BJ (cell line): ENCODE results near the gene MYOM1. TPM values are rescaled to one million over a fixed set of nuclear protein-coding genes. Genes with fewer than 3 reads are reported as not detected.

Source experiments
- CTCF ChIA-PET: fragments of 350-600 bp; formaldehyde crosslinking; extraction: SDS; loops from one replicate; lab custom pipeline; 2021; ENCODE audit warnings: antibody characterized with exemption, inconsistent platforms; lab: Yijun Ruan, JAX
- POLR2A ChIA-PET: fragments of 300-600 bp; sonication (Branson Sonifier 250); formaldehyde crosslinking; extraction: SDS; loops from one replicate; lab custom pipeline; 2021; ENCODE audit warnings: antibody characterized with exemption; lab: Charles Lee
- DNase-seq: peaks from one replicate; pipeline ENCODE4 v3.0.0-alpha.2; 2011; ENCODE audit warnings: low read depth
- H3K27me3 ChIP-seq: 2 replicates; pipeline ENCODE4 v1.6.0; 2011; ENCODE audit warnings: low read length; ENCODE audit not compliant: control insufficient read depth, insufficient read depth
- H3K36me3 ChIP-seq: 2 replicates; pipeline ENCODE4 v1.5.1; 2011; ENCODE audit warnings: low read length; ENCODE audit not compliant: control insufficient read depth, insufficient read depth
- H3K4me3 ChIP-seq: 2 replicates; pipeline ENCODE4 v1.5.1; 2011; ENCODE audit warnings: low read depth, mild to moderate bottlenecking, control low read depth, low read length
- CTCF ChIP-seq: IDR thresholded peaks from 2 replicates; pipeline ENCODE4 v1.5.1; 2011; ENCODE audit warnings: low read depth, mild to moderate bottlenecking, control low read depth, inconsistent platforms, low read length, moderate library complexity; ENCODE audit not compliant: insufficient read depth
- polyA plus RNA-seq: library from polyadenylated mRNA; depleted of rRNA; stranded (reverse); fragments of >200 nt; gene quantifications from 2 replicates; pipeline ENCODE4 v1.2.3, GENCODE V29; 2011

The MYOM1 gene
- polyA plus RNA-seq, 1 experiment, result 0.48 TPM

- Histone ChIP-seq H3K27me3 (no peaks in the 10 kb centered on the region), H3K4me3 (no peak overlapping the region), H3K36me3 (no peaks in the 10 kb centered on the region)
- CTCF ChIA-PET, result interaction anchor here (0.6 to 1.0 kb wide), 4 partner anchors 12 to 62 kb away, joined by 3 to 4 read pairs (median 3); no protein-coding TSS in a partner anchor
- no peak for TF ChIP-seq CTCF
- no peak for DNase-seq
- POLR2A ChIA-PET, result no interaction called here
Observed at GRCh38 chr18:3179430-3180089, 40.2 kb downstream of the MYOM1 start.

GRCh38 chr18:3177902-3178687 is 41.7 kb downstream of the MYOM1 start:
- H3K27me3 ChIP-seq, result no peaks in the 10 kb centered on the region
- no peak for DNase-seq
- no peak for TF ChIP-seq CTCF
- no peak overlapping the region for H3K4me3 ChIP-seq
- H3K36me3 ChIP-seq, result no peaks in the 10 kb centered on the region
- ChIA-PET CTCF (interaction anchor here (1.4 to 1.7 kb wide), 2 partner anchors 9 to 26 kb away, joined by 6 read pairs; no protein-coding TSS in a partner anchor), POLR2A (no interaction called here)

- Histone ChIP-seq H3K4me3 (no peak overlapping the region), H3K36me3 (no peaks in the 10 kb centered on the region), H3K27me3 (no peaks in the 10 kb centered on the region)
- no peak for TF ChIP-seq CTCF
- no peak for DNase-seq
- CTCF ChIA-PET, result interaction anchor here (1.0 to 1.3 kb wide), 3 partner anchors 9 to 36 kb away, joined by 3 to 4 read pairs (median 3); no protein-coding TSS in a partner anchor
- POLR2A ChIA-PET, result no interaction called here
Observed at GRCh38 chr18:3175195-3175758, 44.5 kb downstream of the MYOM1 start.

- no peaks in the 10 kb centered on the region for H3K27me3 ChIP-seq
- no peak overlapping the region for H3K4me3 ChIP-seq
- ChIA-PET POLR2A (no interaction called here), CTCF (interaction anchor here (0.9 kb wide), 1 partner anchor 11 kb away, joined by 4 read pairs; no protein-coding TSS in a partner anchor)
- TF ChIP-seq CTCF, result no peak
- DNase-seq, result no peak
- no peaks in the 10 kb centered on the region for H3K36me3 ChIP-seq
Observed at GRCh38 chr18:3172097-3172496, 47.7 kb downstream of the MYOM1 start.

GRCh38 chr18:3171631-3172030 is 48.1 kb downstream of the MYOM1 start:
- DNase-seq, result no peak
- ChIA-PET POLR2A (no interaction called here), CTCF (interaction anchor here (0.9 kb wide), 1 partner anchor 12 kb away, joined by 4 read pairs; no protein-coding TSS in a partner anchor)

More at GRCh38 chr18:3171631-3172030, 48.1 kb downstream of the MYOM1 start:
- no peak for TF ChIP-seq CTCF
- Histone ChIP-seq H3K4me3 (no peak overlapping the region), H3K27me3 (no peaks in the 10 kb centered on the region), H3K36me3 (no peaks in the 10 kb centered on the region)
